ENCODE data around the gene ZBTB32. TPM values are rescaled to one million over a fixed set of nuclear protein-coding genes. Genes with fewer than 3 reads are reported as not detected.

The ZBTB32 gene
- total RNA-seq, 1 experiment from 2014 or later = not detected

DNA sequence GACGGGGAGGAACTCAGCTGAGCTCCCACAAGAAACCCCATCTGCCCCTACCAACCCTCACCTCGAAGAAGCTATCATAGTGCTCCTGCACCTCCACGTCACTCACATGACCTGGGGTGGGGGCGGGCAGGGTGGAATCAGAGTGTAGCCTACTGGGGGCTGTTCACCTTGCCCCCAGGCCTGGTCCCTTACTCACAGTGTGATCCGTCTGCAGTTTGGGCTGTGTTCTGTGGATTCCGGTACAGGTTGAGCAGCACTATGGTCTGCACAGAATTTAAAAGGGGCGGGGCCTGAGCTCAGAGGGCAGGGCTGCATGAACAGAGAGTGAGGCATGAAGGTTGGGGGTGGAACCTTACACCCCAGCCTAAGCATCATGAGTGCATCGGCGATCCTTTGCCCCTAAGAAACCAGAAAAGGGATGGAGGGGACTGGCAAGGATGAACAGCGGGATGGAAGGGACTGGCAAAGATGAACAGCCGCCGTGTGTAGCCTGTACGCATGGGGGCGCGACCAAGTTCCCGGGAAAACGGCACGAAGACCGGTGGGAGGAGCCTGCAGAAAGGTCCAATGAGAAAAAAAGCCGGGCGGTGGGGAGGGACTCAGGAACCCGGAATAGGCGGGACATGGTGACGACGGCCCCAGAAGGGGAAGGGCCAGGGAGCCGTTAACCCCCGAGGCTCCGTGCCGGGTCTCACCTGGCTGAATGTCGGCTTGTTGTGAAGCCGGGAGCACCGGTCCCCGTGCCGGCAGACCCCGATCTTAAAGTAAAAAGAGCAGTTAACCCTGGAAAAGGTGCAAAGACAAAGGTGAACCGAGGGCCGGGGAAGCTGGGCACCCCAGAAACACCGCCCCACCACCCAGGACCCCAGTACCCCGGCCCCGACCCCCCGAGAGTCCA lies 40.3 kb downstream of the ZBTB32 start (continued):
- TF ChIP-seq, protein P1, sequence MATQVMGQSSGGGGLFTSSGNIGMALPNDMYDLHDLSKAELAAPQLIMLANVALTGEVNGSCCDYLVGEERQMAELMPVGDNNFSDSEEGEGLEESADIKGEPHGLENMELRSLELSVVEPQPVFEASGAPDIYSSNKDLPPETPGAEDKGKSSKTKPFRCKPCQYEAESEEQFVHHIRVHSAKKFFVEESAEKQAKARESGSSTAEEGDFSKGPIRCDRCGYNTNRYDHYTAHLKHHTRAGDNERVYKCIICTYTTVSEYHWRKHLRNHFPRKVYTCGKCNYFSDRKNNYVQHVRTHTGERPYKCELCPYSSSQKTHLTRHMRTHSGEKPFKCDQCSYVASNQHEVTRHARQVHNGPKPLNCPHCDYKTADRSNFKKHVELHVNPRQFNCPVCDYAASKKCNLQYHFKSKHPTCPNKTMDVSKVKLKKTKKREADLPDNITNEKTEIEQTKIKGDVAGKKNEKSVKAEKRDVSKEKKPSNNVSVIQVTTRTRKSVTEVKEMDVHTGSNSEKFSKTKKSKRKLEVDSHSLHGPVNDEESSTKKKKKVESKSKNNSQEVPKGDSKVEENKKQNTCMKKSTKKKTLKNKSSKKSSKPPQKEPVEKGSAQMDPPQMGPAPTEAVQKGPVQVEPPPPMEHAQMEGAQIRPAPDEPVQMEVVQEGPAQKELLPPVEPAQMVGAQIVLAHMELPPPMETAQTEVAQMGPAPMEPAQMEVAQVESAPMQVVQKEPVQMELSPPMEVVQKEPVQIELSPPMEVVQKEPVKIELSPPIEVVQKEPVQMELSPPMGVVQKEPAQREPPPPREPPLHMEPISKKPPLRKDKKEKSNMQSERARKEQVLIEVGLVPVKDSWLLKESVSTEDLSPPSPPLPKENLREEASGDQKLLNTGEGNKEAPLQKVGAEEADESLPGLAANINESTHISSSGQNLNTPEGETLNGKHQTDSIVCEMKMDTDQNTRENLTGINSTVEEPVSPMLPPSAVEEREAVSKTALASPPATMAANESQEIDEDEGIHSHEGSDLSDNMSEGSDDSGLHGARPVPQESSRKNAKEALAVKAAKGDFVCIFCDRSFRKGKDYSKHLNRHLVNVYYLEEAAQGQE (IDR thresholded peaks at IDR 0.05; ENCODE audit: low read depth) = no peak
- TF ChIP-seq ELF1 (IDR thresholded peaks at IDR 0.05; ENCODE audit: borderline replicate concordance, low read depth) (no peak; the same call in 1 of the 2 replicates), EZH2 (IDR thresholded peaks at IDR 0.05) (no peak), SP1 (IDR thresholded peaks at IDR 0.05; ENCODE audit: low read depth) (peak; percentile 38; the same call in 1 of the 2 replicates), SRF (IDR thresholded peaks at IDR 0.05; ENCODE audit: low read depth) (no peak)

DNA sequence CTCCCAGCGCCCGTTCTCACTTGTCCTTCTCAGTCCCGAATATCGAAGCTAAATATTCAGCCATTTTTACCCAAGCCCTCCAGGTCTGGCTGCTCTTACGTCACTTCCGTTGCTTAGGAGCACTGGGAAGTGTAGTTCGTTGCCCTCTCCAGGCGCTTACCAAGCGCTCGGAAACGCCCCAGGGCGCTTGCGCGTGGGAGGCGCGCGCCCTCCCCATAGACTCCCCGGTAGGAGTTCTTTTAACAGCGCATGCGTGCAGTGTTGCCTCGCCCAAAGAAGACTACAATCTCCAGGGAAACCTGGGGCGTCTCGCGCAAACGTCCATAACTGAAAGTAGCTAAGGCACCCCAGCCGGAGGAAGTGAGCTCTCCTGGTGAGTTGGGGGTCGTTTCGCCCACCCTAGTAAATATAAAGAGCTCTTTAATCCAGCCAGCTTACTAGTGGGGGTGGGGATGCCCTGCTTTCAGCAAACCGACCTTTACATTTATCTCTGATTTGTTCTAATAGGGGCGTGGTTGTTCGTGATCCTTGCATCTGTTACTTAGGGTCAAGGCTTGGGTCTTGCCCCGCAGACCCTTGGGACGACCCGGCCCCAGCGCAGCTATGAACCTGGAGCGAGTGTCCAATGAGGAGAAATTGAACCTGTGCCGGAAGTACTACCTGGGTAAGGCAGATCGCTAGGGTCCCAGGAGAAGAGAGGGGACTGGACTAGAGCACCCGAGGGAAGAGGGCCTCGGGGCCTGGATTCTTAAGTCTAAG lies 41.1 kb downstream of the ZBTB32 start, which contains the start of the genes PSENEN and U2AF1L4:
Gene PSENEN (plus strand): TSS at position 324 of the 759 bp plus-strand sequence. CDS start 280 bp downstream, at position 604.
Gene U2AF1L4 (minus strand): TSS at position 91 of the 759 bp plus-strand sequence. CDS start 27 bp downstream, at position 64.
- Histone ChIP-seq H3K9ac (ENCODE audit: low read length) (peak within 1 kb of the TSS; percentile 82), H3K9me3 (ENCODE audit: control insufficient read depth in 1 of 2, insufficient read depth in 1 of 2, low read depth in 1 of 2, low read length in 2 of 2) (no peaks in the 10 kb centered on the region), H3K4me2 (ENCODE audit: low read length) (peak within 1 kb of the TSS; percentile 99), H3K9me2 (ENCODE audit: insufficient read depth) (no peaks in the 10 kb centered on the region), H3K27me3 (ENCODE audit: insufficient read depth, low read length) (no peaks in the 10 kb centered on the region), H3K4me1 (ENCODE audit: control insufficient read depth in 1 of 2, insufficient read depth in 2 of 2, low read length in 2 of 2) (peaks cover 29 to 36% of the 10 kb centered on the region in 2 experiments), H3K27ac (ENCODE audit: low read depth, low read length) (peak within 1 kb of the TSS; percentile 78), H2AFZ (ENCODE audit: low read depth, low read length, poor library complexity, severe bottlenecking) (no peak within 1 kb of the TSS), H3K79me2 (ENCODE audit: insufficient read depth, low read length) (peaks cover 19% of the 10 kb centered on the region), H4K20me1 (ENCODE audit: insufficient read depth) (no peaks in the 10 kb centered on the region), H3K4me3 (replicated peaks in 1 of 2; ENCODE audit: low read depth in 1 of 2, low read length in 2 of 2) (peak within 1 kb of the TSS; percentile 93 to 99), H3K36me3 (ENCODE audit: control insufficient read depth in 1 of 2, insufficient read depth in 2 of 2, low read length in 2 of 2) (no peaks in the 10 kb centered on the region; a peak in 1 of 4 replicates)
- TSS peak; percentile 70 for BruUV-seq (replicated peaks)
- ATAC-seq (peak; percentile 71), DNase-seq (ENCODE audit: low read depth, low spot score) (peak; percentile 99)
- POLR2A ChIA-PET = interaction anchor here (0.6 to 1.7 kb wide), 9 partner anchors 10 to 124 kb away, joined by 3 to 7 read pairs (median 4); partner anchors contain the start of gene COX6B1
- RAD21 ChIA-PET (ENCODE audit: low non-redundant PET in 1 of 2, low total read pairs in 2 of 2, uncharacterized antibody in 2 of 2, unreplicated experiment in 2 of 2) = interaction anchor here in 1 of 2 experiments (0.7 to 1.7 kb wide), 2 partner anchors 74 to 188 kb away, joined by 4 to 6 read pairs; no protein-coding TSS in a partner anchor
- intact Hi-C loops (cut with micrococcal nuclease) = no loop called here
- CTCF ChIA-PET = interaction anchor here (0.9 to 2.2 kb wide), 3 partner anchors 43 to 187 kb away, joined by 3 to 6 read pairs (median 3); no protein-coding TSS in a partner anchor
- TF ChIP-seq SRF (IDR thresholded peaks at IDR 0.05; ENCODE audit: low read depth) (no peak), POLR2A (IDR thresholded peaks at IDR 0.05; ENCODE audit: borderline replicate concordance, extremely low read depth, insufficient read depth, insufficient read length) (no peak), ELF1 (IDR thresholded peaks at IDR 0.05; ENCODE audit: borderline replicate concordance, low read depth) (no peak; the same call in 1 of the 2 replicates), ZNF274 (IDR thresholded peaks at IDR 0.05; ENCODE audit: low read depth, low read length) (no peak), EZH2 (IDR thresholded peaks at IDR 0.05) (no peak), TCF7L2 (IDR thresholded peaks at IDR 0.05; ENCODE audit: borderline replicate concordance, extremely low read depth, insufficient read depth, insufficient read length) (no peak), EZH2phosphoT487 (IDR thresholded peaks at IDR 0.05; ENCODE audit: borderline replicate concordance) (no peak)
- TF ChIP-seq, protein P2, sequence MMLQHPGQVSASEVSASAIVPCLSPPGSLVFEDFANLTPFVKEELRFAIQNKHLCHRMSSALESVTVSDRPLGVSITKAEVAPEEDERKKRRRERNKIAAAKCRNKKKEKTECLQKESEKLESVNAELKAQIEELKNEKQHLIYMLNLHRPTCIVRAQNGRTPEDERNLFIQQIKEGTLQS (IDR thresholded peaks at IDR 0.05) = no peak
- TF ChIP-seq, protein P3, sequence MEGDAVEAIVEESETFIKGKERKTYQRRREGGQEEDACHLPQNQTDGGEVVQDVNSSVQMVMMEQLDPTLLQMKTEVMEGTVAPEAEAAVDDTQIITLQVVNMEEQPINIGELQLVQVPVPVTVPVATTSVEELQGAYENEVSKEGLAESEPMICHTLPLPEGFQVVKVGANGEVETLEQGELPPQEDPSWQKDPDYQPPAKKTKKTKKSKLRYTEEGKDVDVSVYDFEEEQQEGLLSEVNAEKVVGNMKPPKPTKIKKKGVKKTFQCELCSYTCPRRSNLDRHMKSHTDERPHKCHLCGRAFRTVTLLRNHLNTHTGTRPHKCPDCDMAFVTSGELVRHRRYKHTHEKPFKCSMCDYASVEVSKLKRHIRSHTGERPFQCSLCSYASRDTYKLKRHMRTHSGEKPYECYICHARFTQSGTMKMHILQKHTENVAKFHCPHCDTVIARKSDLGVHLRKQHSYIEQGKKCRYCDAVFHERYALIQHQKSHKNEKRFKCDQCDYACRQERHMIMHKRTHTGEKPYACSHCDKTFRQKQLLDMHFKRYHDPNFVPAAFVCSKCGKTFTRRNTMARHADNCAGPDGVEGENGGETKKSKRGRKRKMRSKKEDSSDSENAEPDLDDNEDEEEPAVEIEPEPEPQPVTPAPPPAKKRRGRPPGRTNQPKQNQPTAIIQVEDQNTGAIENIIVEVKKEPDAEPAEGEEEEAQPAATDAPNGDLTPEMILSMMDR (IDR thresholded peaks at IDR 0.05 in 2 of 3, conservative IDR thresholded peaks at IDR 0.05 in 1 of 3; ENCODE audit: borderline replicate concordance in 1 of 3, insufficient read depth in 1 of 3, low read depth in 2 of 3, low read length in 2 of 3) = no peak

Data from HCT116 (cell line).